K562 (cell line): Measurements from ENCODE around the gene DCLK1. TPM values are rescaled to one million over a fixed set of nuclear protein-coding genes. Genes with fewer than 3 reads are reported as not detected.

Experiments used
- ATAC-seq: fragments of 200-7000 bp; cut with Tn5 transposase; 3 replicates; pipeline ENCODE4 v1.9.1; 2020; ENCODE audit warnings: moderate library complexity
- BruUV-seq: library from RNA; stranded (reverse); fragments of 400-500 nt; replicated peaks from 2 replicates; lab custom pipeline; 2021; lab: Mats Ljungman, UMichigan
- CTCF ChIA-PET: fragments of 300-600 bp; formaldehyde crosslinking; extraction: SDS; loops from one replicate; lab custom pipeline; 2021; ENCODE audit warnings: low intra/inter-chr PET ratio; lab: Yijun Ruan, JAX
- POLR2A ChIA-PET: fragments of 300-600, 350-650 bp; sonication (Branson Sonifier 250); formaldehyde crosslinking; extraction: SDS; loops from one replicate; lab custom pipeline; 2021; ENCODE audit warnings: antibody characterized with exemption, inconsistent platforms; lab: Yijun Ruan, JAX
- DNase-seq, 4 experiments: peaks; one replicate each; pipeline versions ENCODE4 v3.0.0 to v3.0.0-alpha.2; 2011 to 2018; ENCODE audit warnings: low spot score in 3 of 4, mixed read lengths in 3 of 4; ENCODE audit errors: extremely low read depth in 1 of 4
- FAIRE-seq: peaks from 2 replicates; lab custom pipeline; 2011; peaks lifted over from hg19 to GRCh38; lab: Jason Lieb, UNC
- H2AFZ ChIP-seq: 2 replicates; pipeline ENCODE4 v1.6.0; 2011; ENCODE audit warnings: low read depth, low read length, control low read depth, inconsistent platforms
- H3K27ac ChIP-seq: fragments of 200-600 bp; 3 replicates; pipeline ENCODE4 v1.8.0; 2011; ENCODE audit warnings: low read depth, mild to moderate bottlenecking, control low read depth, inconsistent platforms, low read length, moderate library complexity, mixed read lengths; ENCODE audit errors: extremely low read depth
- H3K27me3 ChIP-seq, 2 experiments: fragments of 300-600 bp in 1 of 2; 2 replicates in 1 of 2; 3 replicates in 1 of 2; pipeline versions ENCODE4 v1.6.0 to v1.8.0; 2011; ENCODE audit warnings: inconsistent platforms in 2 of 2, low read length in 2 of 2, mild to moderate bottlenecking in 1 of 2, mixed read lengths in 1 of 2, moderate library complexity in 1 of 2; ENCODE audit not compliant: control insufficient read depth in 2 of 2, insufficient read depth in 2 of 2
- H3K36me3 ChIP-seq: fragments of 300-600 bp; 3 replicates; pipeline ENCODE4 v1.8.0; 2011; ENCODE audit warnings: mild to moderate bottlenecking, low read length, inconsistent platforms; ENCODE audit not compliant: control insufficient read depth, insufficient read depth
- H3K4me1 ChIP-seq, 2 experiments: fragments of 200-600 bp in 1 of 2; replicated peaks in 1 of 2; 2 replicates in 1 of 2; 3 replicates in 1 of 2; pipeline versions ENCODE4 v1.5.1 to v1.8.0; 2011; ENCODE audit warnings: inconsistent platforms in 2 of 2, low read length in 2 of 2, mild to moderate bottlenecking in 1 of 2, mixed read lengths in 1 of 2, moderate library complexity in 1 of 2; ENCODE audit not compliant: control insufficient read depth in 2 of 2, insufficient read depth in 2 of 2
- H3K4me2 ChIP-seq: 2 replicates; pipeline ENCODE4 v1.6.1; 2011; ENCODE audit warnings: low read length, control low read depth, inconsistent platforms, mixed read lengths; ENCODE audit not compliant: insufficient read depth
- H3K4me3 ChIP-seq: fragments of 200-600 bp; sonication (generic), shearing (Covaris generic); 2 replicates; pipeline ENCODE4 v1.5.1; 2016; ENCODE audit warnings: control low read depth, inconsistent platforms
- H3K79me2 ChIP-seq: fragments of 200-600 bp; 3 replicates; pipeline ENCODE4 v1.8.0; 2011; ENCODE audit warnings: low read length, inconsistent platforms; ENCODE audit not compliant: control insufficient read depth, insufficient read depth
- H3K9ac ChIP-seq, 2 experiments: 2 replicates each; pipeline versions ENCODE4 v1.6.0 to v1.6.1; 2011; ENCODE audit warnings: low read depth in 2 of 2, low read length in 2 of 2, control low read depth in 1 of 2, inconsistent platforms in 1 of 2, mild to moderate bottlenecking in 1 of 2, mixed read lengths in 1 of 2; ENCODE audit not compliant: insufficient read depth in 1 of 2
- H3K9me1 ChIP-seq: one replicate; pipeline ENCODE4 v1.6.0; 2011; ENCODE audit warnings: inconsistent platforms, mild to moderate bottlenecking, low read length, moderate library complexity; ENCODE audit not compliant: control insufficient read depth, insufficient read depth
- H3K9me3 ChIP-seq: replicated peaks from 2 replicates; pipeline ENCODE4 v1.5.1; 2011; ENCODE audit warnings: low read depth, low read length, inconsistent platforms; ENCODE audit not compliant: control insufficient read depth, insufficient read depth
- H4K20me1 ChIP-seq: replicated peaks from 2 replicates; pipeline ENCODE4 v1.6.1; 2011; ENCODE audit warnings: low read length, inconsistent platforms, mixed read lengths; ENCODE audit not compliant: control insufficient read depth, insufficient read depth
- ASH1L ChIP-seq: fragments of 450-650 bp; IDR thresholded peaks from 2 replicates; pipeline ENCODE4 v1.6.1; 2018; ENCODE audit warnings: borderline replicate concordance, mild to moderate bottlenecking, low read depth; ENCODE audit not compliant: partially characterized antibody
- CXXC5 ChIP-seq: fragments of 250-450 bp; sonication (Bioruptor Pico); IDR thresholded peaks from 2 replicates; pipeline ENCODE4 v1.8.0; 2022; ENCODE audit warnings: inconsistent platforms, mild to moderate bottlenecking, moderate library complexity
- ETV1 ChIP-seq: fragments of 450-650 bp; conservative IDR thresholded peaks from 2 replicates; pipeline ENCODE4 v1.6.1; 2016; ENCODE audit warnings: missing genetic modification characterization, control low read depth, low read depth, missing compliant biosample characterization
- FOSL1 ChIP-seq: fragments of 200-800 bp; sonication (Bioruptor generic); conservative IDR thresholded peaks from 2 replicates; pipeline ENCODE4 v1.6.1; 2016; ENCODE audit warnings: missing genetic modification characterization, missing compliant biosample characterization
- FOXJ2 ChIP-seq: fragments of 200-800 bp; sonication (Bioruptor generic); IDR thresholded peaks from 2 replicates; pipeline ENCODE4 v1.6.1; 2016; ENCODE audit warnings: missing genetic modification characterization, missing compliant biosample characterization
- WGBS: fragments of 100-300 bp; shearing (Covaris generic); methylation state at CpG from one replicate; pipeline ENCODE4 v1.1.6; 2016; ENCODE audit warnings: low coverage, mixed read lengths; ENCODE audit not compliant: insufficient coverage; ENCODE audit errors: missing lambda C conversion rate; 5-methylcytosine and 5-hydroxymethylcytosine counted together
- in situ Hi-C: fragments of 300-500 bp; cut with MboI; formaldehyde crosslinking; loops from 4 replicates; pipeline ENCODE4 v1.15.0; 2018; ENCODE audit warnings: inconsistent platforms, mixed read lengths
- intact Hi-C: fragments of 100-400 bp; cut with micrococcal nuclease; formaldehyde crosslinking; loops from 2 replicates; pipeline ENCODE4 v1.14.2; 2022
- polyA plus RNA-seq, 8 experiments: library from polyadenylated mRNA; depleted of rRNA in 4 of 8; stranded (reverse) in 5 of 8; unstranded in 3 of 8; fragments of >200 nt; fragmentation: Nextera tagmentation in 2 of 8; fragmentation: Illumina TruSeq in 1 of 8; extraction: Ambion mirVana in 2 of 8; extraction: Trizol in 1 of 8; gene quantifications; 2 replicates each; pipeline versions ENCODE4 v1.2.1 to v1.2.3, GENCODE V29; 2011 to 2014; ENCODE audit warnings: inconsistent platforms in 1 of 8, missing spikeins in 1 of 8
- total RNA-seq, 7 experiments: library from RNA; depleted of rRNA in 6 of 7; stranded (reverse); fragments of >200 nt in 6 of 7; fragmentation: Illumina TruSeq in 2 of 7; extraction: Trizol in 2 of 7; gene quantifications; 2 replicates each; pipeline versions ENCODE4 v1.2.1 to v1.2.3, GENCODE V29; 2011 to 2021; ENCODE audit warnings: low replicate concordance in 1 of 7
- TF ChIP-seq, protein P1 (sequence below): fragments of 450-650 bp; IDR thresholded peaks from 2 replicates; pipeline ENCODE4 v1.6.1; 2017; ENCODE audit warnings: antibody characterized with exemption

Gene DCLK1
- total and polyA plus RNA-seq, 9 of the 15 experiments (the other 6 are each of a cell fraction or from before 2014, with no cell fraction given) = 0.07 TPM; not detected in 8

DNA sequence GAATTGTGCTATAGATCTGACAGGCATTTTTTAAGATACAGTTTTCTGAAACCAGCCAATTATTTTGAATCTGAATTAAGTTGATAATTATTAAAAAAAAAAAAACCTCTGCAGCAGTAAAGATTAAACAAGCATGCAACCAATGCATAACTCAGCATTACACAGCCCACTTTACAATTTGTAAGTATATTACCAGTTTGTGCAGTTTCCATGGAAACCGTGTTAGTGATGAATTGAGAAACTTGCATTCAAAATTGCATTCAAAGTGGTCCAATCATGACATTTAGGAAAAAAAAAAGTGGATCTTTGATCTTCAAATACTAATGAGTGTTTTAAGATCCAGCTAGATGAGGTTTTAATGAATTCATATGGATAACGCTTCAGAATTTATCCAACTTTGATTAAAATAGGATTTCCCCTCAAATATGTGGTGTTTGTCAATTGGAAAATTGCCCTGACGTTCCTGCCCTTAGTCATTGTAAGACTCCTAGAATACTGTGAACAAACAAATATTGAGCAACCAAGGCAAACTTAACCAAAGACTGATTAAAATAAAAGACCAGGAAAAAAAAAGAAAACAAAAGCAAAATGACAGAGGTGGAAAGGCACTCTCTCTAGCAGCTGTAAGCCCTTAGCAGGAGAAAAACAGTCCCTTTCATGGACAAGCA lies 339.9 kb downstream of the DCLK1 start:
- no peaks in the 10 kb centered on the region for H3K4me1 ChIP-seq
- DNase-seq = no peak
- H3K4me3 ChIP-seq = no peak overlapping the region
- H3K9me1 ChIP-seq = no peaks in the 10 kb centered on the region
- H3K79me2 ChIP-seq = no peaks in the 10 kb centered on the region
- H3K27me3 ChIP-seq = no peaks in the 10 kb centered on the region
- H3K4me2 ChIP-seq = no peak overlapping the region
- intact Hi-C loops (no loop called here), in situ Hi-C loops (no loop called here)
- no peaks in the 10 kb centered on the region for H3K36me3 ChIP-seq
- CTCF ChIA-PET = no interaction called here
- H2AFZ ChIP-seq = no peak overlapping the region
- H3K9ac ChIP-seq = no peak overlapping the region
- no peaks in the 10 kb centered on the region for H4K20me1 ChIP-seq
- 0% methylated on average over 3 of the region's 3 CpGs for WGBS
- no TSS peak for BruUV-seq
- H3K9me3 ChIP-seq = no peaks in the 10 kb centered on the region
- no peak for TF ChIP-seq FOXJ2 (tag)
- TF ChIP-seq FOSL1 = no peak
- TF ChIP-seq CXXC5 (CRISPR knock-in tag) = no peak
- no peak for TF ChIP-seq ETV1 (tag)
- TF ChIP-seq, protein P1, sequence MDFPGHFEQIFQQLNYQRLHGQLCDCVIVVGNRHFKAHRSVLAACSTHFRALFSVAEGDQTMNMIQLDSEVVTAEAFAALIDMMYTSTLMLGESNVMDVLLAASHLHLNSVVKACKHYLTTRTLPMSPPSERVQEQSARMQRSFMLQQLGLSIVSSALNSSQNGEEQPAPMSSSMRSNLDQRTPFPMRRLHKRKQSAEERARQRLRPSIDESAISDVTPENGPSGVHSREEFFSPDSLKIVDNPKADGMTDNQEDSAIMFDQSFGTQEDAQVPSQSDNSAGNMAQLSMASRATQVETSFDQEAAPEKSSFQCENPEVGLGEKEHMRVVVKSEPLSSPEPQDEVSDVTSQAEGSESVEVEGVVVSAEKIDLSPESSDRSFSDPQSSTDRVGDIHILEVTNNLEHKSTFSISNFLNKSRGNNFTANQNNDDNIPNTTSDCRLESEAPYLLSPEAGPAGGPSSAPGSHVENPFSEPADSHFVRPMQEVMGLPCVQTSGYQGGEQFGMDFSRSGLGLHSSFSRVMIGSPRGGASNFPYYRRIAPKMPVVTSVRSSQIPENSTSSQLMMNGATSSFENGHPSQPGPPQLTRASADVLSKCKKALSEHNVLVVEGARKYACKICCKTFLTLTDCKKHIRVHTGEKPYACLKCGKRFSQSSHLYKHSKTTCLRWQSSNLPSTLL = no peak
- no peak for TF ChIP-seq ASH1L
- no peak for ATAC-seq
- POLR2A ChIA-PET = no interaction called here
- H3K27ac ChIP-seq = no peak overlapping the region
- no peak for FAIRE-seq
